ENCODE data around the gene NELL1.

GRCh38 chr11:21554284-21554683 is 884.9 kb downstream of the NELL1 start:
- no peak for TF ChIP-seq EZH2 (IDR thresholded peaks at IDR 0.05; ENCODE audit: insufficient read depth, poor library complexity, severe bottlenecking)
- no peak for TF ChIP-seq EZH2phosphoT487 (IDR thresholded peaks at IDR 0.05; ENCODE audit: insufficient read depth, low read depth)
